B cell (primary cell): ENCODE measurements around the gene SLC25A26.

Experiments used
- EZH2 ChIP-seq: IDR thresholded peaks from 2 replicates; pipeline ENCODE4 v1.6.1; 2012; ENCODE audit warnings: borderline replicate concordance, low read depth, mild to moderate bottlenecking, moderate library complexity, low read length; ENCODE audit not compliant: insufficient read depth, poor library complexity, severe bottlenecking
- TF ChIP-seq, protein P1 (sequence below): fragments of 200-600 bp; IDR thresholded peaks from one replicate; pipeline ENCODE4 v1.8.0; 2022; ENCODE audit warnings: antibody characterized with exemption, mild to moderate bottlenecking

DNA sequence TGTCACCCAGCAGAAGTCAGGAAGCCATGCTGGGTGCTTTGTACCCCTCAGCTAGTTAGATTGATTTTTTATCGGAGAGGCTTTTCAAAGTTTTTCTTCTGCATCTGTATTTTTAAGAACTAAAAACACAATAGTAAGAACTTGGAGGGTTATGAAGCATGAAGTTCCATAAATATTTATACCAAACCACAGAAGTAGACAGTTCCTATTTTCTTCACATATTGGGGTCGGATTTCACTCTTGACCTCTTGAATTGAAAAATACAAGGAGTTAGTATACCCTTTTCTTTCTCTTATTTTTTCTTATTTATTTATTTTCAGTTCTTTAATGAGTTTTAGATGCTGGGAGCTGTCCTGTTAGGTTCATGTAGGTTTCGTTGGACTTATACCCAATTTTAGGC, 35.1 kb downstream of the SLC25A26 start:
- TF ChIP-seq EZH2: no peak
- TF ChIP-seq, protein P1, sequence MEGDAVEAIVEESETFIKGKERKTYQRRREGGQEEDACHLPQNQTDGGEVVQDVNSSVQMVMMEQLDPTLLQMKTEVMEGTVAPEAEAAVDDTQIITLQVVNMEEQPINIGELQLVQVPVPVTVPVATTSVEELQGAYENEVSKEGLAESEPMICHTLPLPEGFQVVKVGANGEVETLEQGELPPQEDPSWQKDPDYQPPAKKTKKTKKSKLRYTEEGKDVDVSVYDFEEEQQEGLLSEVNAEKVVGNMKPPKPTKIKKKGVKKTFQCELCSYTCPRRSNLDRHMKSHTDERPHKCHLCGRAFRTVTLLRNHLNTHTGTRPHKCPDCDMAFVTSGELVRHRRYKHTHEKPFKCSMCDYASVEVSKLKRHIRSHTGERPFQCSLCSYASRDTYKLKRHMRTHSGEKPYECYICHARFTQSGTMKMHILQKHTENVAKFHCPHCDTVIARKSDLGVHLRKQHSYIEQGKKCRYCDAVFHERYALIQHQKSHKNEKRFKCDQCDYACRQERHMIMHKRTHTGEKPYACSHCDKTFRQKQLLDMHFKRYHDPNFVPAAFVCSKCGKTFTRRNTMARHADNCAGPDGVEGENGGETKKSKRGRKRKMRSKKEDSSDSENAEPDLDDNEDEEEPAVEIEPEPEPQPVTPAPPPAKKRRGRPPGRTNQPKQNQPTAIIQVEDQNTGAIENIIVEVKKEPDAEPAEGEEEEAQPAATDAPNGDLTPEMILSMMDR: no peak
